Activated T-helper 1 cell treated with Interleukin-2 at 50 U/mL for 16 hours (primary cell): ENCODE results near the gene PGLYRP1.

ENCODE experiments used
- DNase-seq: peaks from one replicate; pipeline ENCODE4 v3.0.0-alpha.2; 2020; ENCODE audit warnings: low read depth

Gene PGLYRP1, protein sequence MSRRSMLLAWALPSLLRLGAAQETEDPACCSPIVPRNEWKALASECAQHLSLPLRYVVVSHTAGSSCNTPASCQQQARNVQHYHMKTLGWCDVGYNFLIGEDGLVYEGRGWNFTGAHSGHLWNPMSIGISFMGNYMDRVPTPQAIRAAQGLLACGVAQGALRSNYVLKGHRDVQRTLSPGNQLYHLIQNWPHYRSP

DNA sequence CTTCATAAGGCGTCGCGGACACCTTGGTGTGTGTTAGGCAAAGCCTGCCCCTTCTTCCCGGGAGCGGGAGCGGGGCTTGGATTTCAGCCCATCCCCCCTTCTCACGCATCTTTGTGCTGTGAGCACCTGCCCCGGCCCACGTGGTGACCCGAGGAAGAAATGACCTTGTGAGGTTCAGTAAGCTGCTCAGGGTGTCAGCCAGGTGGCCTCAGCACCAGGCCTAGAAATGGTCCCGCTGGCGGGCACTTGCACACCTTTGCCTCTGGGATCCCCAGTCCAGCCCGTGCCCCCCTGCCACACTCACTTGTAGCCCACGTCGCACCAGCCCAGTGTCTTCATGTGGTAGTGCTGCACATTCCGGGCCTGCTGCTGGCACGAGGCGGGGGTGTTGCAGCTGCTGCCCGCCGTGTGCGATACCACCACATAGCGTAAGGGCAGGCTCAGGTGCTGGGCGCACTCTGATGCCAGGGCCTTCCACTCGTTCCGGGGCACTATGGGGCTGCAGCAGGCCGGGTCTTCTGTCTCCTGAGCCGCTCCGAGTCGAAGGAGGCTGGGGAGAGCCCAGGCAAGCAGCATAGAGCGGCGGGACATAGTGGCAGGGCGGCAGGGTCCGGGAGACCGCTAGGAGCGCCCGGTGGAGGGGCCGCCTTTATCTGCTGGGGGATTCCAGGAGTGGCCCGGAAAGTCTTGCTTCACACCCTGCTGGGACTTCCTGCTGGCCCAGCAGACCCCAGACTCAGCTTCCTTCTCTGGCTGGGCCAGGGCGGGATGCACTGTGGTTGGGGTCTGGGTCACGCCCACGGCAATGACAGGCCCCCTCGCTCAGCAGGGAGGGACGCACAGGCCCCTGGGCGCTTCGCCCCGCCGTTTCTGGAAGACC lies at the start of gene PGLYRP1:
Gene PGLYRP1 (minus strand): TSS at position 623 of the 880 bp plus-strand sequence. CDS start 32 bp downstream, at position 591.
- DNase-seq: no peak

DNA sequence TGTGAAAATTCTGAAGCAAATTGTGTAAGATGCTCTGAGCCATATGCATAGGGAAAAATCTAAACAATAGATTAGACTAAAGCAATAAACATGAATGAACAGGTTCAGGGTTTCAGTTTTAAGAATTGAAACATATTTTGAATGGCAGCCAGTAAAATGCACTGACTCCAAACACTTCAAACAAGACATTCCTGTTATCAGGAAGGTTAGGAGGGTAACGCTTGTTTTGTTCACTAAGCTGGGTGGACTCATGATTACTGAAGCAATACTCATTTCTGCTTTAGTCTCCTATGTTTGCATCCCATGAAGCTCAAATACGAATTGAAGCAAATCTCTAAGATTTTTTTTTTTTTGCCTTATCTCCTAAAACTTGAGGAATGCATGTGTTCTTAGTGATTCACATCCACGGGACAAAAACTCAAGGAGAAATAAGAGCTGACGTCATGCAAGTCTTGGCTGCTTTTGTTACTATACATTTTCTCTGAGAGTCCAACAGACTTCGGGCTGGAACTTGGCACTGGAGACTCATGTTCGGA lies 47.0 kb upstream of the PGLYRP1 start:
- no peak for DNase-seq

DNA sequence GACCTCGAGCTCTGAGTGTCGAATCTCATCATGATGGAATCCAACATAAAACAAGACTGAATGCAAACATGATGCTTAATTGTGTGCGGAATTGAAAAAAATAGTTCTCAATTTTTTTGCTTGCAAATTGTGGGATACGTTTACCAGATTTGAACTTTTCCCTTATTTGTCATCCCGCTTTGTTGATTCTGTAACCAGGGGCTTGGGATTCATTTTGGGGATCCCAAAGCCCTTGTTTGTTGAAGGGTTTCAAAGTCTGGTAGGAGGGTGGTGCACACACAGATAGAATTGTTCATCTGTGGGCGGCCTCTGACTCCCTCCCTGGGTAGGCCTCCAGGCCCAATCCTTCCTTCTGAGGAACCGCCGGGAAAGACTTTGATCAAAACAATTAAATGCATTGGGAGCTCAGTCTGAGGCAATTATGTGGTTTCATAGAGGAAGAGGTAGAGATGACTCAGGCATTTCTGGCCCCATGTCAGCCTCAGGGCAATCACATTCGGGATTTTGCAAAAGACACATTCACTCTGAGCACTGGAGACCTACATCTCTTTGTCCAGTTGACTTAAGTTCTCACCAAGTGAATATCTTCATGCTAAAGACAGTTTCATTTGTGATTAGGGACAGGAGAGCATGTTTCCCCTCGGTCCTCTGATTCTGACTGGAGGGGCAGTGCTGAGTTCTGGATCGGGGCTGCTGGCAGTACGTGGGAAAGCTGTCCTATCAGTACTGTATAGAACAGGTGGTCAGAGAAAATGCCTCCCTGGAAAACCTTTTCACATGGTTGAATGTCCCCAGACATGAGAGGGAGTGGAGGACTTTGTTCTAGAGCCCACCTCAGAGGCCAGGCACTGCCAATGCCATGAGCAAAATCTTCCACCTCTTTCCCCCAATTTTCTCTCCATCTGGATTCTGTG lies 45.7 kb upstream of the PGLYRP1 start:
- DNase-seq: no peak

DNA sequence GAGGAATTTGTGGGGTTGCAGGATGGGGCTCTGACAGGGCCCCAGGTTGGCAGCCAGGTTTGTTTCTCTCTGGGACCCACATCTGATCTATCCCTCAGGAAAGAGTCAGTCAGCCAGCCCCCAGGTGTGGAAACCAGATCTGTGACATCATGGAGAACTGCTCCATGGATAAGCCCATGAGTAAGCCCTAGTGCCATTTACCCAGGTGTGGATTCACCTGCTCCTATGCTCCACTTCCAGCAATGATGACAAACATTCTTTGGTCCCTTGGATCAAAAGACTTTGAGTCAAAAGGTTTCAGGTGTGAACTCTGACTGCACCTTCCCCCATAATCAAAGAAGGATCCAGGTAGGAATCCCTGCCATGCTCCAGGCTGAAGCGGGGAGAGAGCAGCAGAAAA lies 44.8 kb upstream of the PGLYRP1 start:
- DNase-seq: no peak

DNA sequence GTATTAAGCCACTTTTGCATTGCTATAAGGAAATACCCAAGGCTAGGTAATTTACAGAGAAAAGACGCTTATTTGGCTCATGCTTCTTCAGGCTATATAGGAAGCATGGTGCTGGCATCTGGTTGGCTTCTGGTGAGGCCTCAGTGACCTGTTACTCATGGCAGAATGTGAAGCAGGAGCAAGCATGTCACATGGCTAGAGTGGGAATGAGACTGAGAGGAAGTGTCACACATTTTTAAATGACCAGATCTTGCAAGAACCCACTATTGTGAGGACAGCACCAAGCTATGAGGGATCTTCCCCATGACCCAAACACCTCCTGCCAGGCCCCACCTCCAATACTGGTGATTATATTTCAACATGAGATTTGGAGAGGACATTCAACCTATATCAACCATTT lies 43.6 kb upstream of the PGLYRP1 start:
- DNase-seq: no peak

DNA sequence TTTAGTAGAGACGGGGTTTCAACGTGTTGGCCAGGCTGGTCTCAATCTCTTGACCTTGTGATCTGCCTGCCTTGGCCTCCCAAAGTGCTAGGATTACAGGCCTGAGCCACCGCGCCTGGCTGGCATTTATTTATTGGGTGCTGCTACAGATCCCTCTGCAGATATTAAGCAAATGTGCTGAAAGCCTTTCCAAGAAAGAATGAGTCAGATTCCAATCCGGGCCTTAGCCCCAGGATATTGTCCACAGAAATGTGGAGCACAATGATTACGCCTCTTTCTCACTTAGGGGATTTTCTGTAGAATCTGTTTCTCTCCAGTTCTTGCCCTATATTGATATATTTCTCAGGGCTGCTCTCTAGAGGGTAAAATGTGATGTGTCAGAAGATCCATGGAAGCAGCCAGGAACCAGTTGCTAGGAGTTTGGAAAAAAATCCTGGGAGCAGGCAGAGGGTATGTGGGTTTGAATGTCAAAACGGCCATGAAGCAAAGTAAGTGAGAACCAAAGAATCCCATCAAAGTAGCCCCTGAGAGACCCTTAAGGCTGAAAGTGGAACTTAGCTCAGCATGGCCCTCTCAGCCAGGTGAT lies 42.7 kb upstream of the PGLYRP1 start:
- no peak for DNase-seq

DNA sequence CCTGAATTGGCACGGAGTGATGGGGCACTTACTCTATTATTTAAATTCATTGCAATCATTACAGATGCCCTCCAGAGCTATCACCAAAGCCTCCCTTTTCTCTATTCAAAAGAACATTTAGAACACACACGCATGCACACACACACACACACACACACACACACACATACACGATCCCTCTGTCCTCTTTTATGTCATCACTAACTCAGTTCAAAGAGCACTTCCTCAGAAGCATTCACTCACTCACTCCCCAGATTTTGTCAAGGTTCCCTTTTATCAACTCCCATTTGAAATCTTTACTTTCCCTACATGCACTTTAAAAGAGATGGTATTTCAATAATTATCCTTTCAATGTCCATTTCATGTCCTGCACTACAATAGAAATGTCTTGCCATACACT lies 40.3 kb upstream of the PGLYRP1 start:
- DNase-seq: no peak

DNA sequence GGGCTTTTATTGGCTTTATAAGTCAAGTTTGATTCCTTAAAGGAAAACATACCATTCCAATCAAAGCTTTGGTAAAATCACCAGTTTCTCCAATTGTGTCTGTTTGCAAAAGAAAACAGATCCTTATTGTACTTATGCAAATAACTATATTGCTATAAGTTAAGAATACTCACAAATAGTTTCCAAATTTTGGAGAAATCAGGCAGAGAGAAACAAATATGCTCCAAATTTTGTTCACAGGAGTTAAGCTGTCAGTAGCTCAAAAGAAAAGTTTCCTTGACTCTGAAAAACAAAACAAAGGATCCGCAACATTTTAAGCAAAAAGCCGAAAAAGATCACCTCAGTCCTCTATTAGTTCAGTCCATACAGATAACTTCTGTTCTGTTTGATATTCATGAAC lies 37.2 kb upstream of the PGLYRP1 start:
- no peak for DNase-seq

DNA sequence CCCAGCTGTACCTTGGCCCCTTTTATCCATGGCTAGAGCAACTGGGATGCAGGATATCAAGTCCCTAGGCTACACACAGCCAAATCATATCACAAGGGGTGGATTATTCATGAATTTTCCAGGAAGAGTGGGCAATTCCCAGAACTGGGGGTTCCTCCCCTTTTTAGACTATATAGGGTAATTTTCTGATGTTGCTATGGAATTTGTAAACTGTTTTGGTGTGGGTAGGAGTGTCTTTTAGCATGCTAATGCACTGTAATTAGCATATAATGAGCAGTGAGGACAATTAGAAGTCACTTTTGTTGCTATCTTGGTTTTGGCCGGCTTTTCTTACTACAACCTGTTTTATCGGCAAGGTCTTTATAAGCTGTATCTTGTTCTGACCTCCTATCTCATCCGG lies 35.9 kb upstream of the PGLYRP1 start:
- DNase-seq: no peak

DNA sequence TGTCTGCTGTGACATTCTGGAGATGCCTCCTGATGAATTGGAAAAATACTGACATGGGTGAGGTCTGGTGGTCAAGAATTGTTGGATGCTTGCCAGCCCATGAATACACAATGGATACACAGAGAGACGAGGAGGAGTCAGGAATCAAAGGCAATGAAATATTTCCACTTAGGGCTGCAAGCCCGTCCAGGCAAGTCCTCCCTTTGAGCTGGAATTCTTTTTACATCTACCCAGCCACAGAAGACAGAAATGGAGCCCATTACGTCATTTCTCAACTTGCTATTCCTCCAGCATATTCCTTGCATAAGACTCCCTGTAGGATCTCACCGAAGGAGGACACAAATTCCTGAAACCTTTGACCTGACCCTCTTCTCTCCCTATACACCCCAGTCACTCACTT lies 33.7 kb upstream of the PGLYRP1 start:
- DNase-seq: no peak

DNA sequence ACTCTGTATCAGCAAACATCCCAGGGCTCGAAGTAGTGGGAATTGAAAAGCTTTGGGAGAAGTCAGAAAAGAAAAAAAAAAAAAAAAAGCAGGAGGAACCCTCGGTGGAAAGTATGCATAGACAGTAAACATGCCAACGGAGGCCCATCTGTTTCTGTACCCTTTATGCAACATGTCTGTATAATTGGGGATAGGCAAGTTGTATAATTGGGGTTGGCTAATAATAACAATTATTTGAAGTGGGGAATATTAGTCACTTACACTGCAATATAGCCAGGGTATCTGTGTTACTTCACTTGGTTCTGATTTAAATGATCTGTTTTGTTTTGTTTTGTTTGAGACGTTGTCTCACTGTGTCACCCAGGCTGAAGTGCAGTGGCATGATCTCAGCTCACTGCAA lies 30.0 kb upstream of the PGLYRP1 start:
- no peak for DNase-seq

DNA sequence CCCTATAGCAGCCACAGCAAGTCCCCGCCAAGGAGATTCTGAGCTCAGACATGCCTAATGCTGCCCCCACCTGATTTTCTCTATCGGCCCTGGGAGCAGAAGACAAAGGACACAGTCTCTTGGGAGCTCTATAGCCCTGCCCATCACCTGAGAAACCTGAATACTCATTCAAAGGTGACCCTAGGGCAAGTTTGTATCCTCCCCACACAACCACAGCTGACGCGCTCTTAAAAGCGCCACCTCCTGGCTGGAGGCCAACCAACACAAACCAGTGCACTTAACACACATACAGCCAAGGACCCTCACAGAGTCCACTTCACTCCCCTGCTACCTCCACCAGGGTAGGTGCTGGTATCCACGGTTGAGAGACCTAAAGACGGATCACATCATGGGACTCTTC lies 26.7 kb upstream of the PGLYRP1 start:
- no peak for DNase-seq

DNA sequence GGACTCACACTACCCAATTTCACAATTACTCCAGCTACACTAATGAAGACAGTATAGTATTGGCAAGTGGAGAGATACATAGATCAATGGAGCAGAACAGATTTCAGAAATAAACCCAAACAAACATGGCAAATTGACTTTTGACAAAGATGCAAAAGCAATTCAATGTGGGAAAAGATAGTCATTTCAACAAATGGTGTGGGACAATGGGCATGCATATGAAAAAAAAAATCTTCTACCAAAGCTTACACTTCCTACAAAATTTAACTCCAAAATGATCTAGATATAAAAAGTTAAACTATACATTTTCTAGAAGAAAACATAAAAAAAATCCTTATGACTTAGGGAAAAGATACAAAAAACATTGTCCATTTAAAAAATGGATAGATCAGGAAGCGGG lies 20.7 kb upstream of the PGLYRP1 start:
- DNase-seq: no peak

DNA sequence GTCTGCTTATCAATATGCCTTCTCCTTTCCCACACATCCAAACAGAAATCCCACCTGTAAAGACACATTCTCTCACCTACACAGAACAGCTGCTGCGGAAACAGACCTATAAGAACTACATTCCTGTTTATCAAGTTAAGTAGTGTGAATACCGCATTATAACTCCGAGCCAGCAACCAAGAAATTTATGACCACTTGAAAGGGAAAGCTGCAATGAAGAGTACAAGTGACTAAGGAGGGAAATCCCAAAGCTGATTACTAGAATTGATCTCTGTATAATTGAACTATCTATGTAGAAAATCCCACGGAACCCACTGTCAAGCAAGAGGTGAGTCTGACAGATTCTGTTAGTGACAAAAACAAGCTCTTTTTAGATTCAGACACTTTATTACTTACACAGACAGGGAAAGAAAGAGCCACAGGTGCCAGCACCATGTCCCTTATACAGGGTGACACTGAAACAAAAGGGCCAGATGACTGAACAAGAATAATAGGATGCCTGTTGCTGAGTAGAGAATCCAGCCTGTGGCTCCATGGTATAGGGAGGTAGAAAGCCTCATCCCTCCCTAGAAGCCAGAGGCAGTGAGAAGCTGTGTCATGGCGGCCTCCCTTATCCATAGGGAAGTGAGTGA lies 19.5 kb upstream of the PGLYRP1 start:
- no peak for DNase-seq

DNA sequence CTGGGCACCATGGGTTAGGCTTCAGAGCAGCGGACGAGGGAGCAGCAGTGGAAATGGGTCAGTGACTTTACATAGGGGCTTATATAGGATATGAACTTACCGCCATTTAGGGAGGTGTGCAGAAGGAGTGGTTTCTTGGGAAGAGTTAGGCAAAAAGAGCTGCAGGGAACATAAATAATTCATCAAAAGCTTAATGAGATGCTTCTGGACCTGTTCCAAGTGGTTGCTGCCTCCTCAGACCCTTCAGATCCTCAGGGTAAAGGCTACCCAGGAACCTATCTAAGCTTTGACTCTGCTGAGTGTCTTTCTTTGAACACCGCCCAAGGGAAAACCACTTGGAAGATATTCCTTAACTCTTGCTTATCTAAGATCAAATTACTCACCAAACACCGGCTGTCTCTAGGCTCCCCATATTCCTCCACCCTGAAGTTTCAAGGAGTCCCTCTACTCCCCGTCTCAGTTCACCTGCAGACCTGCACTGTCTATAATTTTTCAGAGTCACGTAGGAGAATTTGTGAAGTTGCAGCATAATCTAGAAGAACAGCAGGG lies 18.2 kb upstream of the PGLYRP1 start, which contains the start of gene IGFL4:
Gene IGFL4 (minus strand): TSS at position 51 of the 549 bp plus-strand sequence. CDS start 40 bp downstream, at position 11.
- no peak for DNase-seq

DNA sequence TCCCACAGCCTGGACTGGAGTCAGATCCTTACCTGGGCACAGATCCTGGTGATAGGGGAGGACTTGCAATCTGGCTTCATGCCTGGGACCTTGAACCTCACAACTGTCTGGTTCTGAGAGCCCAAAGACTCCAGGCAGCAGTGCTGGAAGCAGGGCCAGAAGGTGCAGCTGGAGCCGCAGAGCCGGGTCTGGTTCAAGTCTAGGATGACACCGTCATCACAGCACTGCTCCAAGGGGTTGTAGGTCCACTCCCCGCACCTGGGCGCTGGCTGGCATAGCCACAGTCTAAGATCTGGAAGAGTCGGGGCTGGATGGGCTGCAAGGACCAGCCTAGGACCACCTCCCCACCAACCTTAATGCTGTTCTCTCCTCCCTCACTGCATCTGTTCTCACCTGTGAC lies 17.3 kb upstream of the PGLYRP1 start:
- no peak for DNase-seq

DNA sequence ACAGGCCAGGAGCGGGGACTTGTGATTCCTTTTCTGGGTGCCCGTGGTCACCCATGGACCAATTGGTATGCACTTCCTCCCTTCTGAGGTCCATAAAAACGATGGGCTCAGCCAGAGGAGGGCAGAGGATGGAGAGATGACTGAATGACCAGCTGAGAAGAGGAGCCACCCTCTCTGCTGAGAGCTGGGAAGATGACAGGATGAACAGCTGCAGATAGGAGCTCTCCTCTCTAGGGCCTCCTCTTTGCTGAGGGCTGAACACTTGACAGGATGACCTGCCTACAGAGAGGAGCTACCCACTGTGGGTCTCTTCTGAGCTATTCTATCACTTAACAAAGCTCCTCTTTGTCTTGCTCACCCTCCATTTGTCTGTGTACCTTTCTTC lies 13.9 kb upstream of the PGLYRP1 start:
- no peak for DNase-seq

DNA sequence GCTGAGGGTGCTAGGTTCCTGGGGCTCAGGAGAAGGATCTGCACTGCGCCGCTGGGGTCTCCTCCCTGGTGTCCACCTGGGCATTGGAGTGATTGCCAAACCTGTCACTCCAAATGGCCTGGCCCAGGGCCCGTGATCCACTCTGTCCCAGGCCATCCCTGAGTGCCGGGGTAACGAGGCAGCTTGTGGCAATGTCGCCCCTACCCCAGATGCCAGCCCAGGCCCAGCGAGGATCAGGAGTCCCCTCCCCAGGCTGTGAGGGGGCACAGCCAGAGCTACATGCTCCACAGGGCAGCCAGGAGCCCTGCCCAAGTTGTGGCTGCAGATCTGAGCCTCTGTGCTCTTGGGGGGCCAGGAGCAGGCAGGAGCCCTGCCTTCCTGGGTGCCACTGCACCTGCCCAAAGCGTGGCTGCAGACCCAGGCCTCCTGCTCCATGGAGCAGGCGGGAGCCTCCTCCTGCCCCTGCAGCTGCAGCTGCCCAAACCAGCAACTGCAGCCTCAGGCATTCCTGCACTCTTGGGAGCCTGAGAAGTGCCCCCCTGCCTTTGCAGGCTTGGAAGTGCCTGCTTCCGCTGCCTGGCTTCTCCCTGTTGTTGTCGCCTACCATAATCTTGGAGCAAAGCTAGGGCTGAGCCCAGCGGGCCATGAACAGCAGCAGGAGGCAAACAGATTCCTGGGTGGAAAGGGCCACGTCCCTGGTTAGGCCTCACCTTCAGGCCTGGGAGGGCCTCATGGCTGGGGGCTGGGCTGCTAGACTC lies 13.3 kb upstream of the PGLYRP1 start:
- no peak for DNase-seq

DNA sequence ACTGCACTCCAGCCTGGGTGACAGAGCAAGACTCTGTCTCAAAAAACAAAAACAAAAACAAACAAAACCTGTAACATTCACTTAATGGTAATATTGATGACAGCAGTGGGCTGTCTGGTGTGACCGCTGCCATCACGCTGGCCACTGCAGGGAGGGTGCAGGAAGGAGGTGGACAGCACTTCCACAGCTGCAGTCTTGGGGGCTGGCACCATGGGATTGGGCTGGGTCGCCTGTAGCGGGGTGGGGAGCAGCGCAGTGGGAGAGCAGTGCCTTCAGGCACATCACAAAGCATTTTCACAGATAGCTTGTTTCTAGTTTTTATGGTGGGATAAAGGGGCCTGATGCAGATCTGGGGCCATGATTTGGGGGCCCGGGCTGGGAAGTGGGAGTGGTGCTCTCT lies 12.7 kb upstream of the PGLYRP1 start:
- no peak for DNase-seq

DNA sequence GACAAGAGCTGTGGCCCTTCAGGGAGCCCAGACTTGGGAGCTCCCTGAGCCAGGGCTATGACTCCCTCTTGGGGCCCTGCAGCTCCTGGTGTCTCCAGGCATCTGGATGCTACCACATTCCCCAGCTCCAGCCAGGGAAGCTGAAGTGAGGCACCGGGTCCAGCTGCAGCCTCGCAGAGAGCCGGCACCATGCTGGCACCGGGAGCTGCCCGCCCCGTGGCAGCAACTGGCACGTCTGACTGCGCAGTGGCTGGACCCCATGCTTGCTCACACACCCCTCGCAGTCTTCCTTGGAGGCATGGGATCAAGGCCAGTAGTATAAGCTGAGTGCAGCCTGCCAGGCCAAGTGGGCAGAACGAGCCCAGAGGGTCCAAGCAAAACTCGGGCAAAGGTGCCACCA lies 10.5 kb upstream of the PGLYRP1 start:
- no peak for DNase-seq
